Astrocyte of the spinal cord (primary cell): Measurements from ENCODE around the gene C14orf119.

ENCODE experiments used
- DNase-seq: peaks from one replicate; pipeline ENCODE4 v3.0.0; 2011; ENCODE audit warnings: low read depth, low spot score
- H3K4me3 ChIP-seq: 2 replicates; pipeline ENCODE4 v1.5.1; 2011; ENCODE audit warnings: low read depth, mild to moderate bottlenecking, low read length, moderate library complexity
- in situ Hi-C: cut with HindIII; loops from 2 replicates; pipeline ENCODE4 v1.10.0; 2017; ENCODE audit warnings: low sequenced_read_pairs
- TF ChIP-seq, protein P1 (sequence below): IDR thresholded peaks from 2 replicates; pipeline ENCODE4 v1.5.1; 2012; ENCODE audit warnings: low read depth, mild to moderate bottlenecking, low read length, inconsistent platforms

Gene C14orf119, protein sequence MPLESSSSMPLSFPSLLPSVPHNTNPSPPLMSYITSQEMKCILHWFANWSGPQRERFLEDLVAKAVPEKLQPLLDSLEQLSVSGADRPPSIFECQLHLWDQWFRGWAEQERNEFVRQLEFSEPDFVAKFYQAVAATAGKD

DNA sequence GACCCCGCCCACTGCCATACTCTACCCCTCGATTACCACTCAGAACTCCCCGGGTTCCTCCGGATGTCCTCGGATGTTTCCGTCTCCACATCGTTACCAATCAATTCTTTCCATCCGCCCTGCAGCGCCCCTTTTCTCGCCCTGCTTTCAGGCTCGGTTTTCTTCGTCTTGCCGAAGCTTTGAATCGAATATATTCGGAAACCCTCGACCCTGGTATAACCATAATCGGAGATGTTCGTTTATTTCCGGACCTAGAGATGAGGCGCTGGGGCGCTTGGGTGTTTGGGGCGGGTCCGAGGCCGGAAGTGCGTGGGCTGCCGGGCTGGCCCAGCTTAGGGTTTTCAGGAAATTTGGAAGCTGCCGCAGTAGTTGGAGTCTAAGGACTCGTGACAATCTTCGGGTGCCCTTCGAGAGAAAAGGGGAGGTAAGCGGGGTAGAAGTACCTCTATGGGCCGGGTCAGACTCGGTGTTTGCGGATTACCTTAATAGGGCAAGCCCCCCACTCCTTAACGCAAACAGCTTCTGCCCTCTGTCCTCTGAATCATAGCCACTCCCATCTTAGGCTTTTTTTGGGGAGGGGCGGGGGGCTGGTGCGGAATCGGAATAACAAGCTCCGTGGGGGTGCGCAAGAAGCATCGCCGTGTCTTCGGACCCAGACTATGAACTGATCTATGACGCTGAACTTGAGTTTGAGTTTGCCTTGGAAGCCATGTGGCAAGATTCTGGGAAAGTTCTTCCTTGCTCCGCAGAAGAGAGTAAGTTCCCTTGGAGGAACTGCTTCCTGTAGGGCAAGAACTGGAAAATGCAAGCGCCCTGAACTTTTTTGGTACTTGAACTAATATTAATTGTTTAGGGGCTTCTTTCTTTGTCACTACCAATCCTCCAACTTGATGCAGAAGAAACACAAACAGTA, at the start of gene C14orf119:
Gene C14orf119 (plus strand): TSS at position 310 of the 913 bp plus-strand sequence. CDS start 2,154 bp downstream, outside the sequence.
- in situ Hi-C loops = no loop called here
- TF ChIP-seq, protein P1, sequence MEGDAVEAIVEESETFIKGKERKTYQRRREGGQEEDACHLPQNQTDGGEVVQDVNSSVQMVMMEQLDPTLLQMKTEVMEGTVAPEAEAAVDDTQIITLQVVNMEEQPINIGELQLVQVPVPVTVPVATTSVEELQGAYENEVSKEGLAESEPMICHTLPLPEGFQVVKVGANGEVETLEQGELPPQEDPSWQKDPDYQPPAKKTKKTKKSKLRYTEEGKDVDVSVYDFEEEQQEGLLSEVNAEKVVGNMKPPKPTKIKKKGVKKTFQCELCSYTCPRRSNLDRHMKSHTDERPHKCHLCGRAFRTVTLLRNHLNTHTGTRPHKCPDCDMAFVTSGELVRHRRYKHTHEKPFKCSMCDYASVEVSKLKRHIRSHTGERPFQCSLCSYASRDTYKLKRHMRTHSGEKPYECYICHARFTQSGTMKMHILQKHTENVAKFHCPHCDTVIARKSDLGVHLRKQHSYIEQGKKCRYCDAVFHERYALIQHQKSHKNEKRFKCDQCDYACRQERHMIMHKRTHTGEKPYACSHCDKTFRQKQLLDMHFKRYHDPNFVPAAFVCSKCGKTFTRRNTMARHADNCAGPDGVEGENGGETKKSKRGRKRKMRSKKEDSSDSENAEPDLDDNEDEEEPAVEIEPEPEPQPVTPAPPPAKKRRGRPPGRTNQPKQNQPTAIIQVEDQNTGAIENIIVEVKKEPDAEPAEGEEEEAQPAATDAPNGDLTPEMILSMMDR = no peak
- DNase-seq = peak; percentile 100
- peak within 1 kb of the TSS; percentile 87 for H3K4me3 ChIP-seq

DNA sequence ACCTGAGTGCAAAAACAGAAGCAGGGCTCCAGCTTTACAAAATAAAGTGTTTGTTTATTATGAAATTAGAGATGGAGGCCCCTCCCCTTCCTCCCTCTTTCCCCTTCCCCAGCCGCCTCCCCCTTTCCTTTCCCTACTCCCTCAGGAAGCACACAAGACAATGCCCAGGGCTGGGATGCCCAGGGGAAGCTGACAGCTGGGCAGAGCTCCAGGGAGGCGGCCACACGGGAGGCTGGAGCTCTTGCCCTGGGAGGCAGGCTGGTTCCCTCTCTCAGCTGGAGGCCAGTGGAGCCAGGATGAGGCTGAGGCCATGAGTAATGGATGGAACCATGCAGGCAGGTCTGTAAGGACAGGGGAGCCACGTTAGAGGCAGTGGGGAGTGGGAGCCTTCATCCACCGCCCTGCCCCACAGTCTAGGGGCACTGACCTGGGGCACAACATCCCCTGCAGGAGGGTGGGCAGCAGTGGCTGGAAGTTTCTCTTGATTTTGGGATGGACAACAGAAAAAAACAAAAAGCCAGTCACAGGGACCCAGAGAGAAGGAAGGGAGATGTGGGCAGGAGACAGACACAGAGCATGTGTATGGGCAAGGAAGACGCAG, 48.2 kb upstream of the C14orf119 start:
- no peak overlapping the region for H3K4me3 ChIP-seq
- no peak for DNase-seq
- in situ Hi-C loops = no loop called here
- TF ChIP-seq, protein P1 = no peak

DNA sequence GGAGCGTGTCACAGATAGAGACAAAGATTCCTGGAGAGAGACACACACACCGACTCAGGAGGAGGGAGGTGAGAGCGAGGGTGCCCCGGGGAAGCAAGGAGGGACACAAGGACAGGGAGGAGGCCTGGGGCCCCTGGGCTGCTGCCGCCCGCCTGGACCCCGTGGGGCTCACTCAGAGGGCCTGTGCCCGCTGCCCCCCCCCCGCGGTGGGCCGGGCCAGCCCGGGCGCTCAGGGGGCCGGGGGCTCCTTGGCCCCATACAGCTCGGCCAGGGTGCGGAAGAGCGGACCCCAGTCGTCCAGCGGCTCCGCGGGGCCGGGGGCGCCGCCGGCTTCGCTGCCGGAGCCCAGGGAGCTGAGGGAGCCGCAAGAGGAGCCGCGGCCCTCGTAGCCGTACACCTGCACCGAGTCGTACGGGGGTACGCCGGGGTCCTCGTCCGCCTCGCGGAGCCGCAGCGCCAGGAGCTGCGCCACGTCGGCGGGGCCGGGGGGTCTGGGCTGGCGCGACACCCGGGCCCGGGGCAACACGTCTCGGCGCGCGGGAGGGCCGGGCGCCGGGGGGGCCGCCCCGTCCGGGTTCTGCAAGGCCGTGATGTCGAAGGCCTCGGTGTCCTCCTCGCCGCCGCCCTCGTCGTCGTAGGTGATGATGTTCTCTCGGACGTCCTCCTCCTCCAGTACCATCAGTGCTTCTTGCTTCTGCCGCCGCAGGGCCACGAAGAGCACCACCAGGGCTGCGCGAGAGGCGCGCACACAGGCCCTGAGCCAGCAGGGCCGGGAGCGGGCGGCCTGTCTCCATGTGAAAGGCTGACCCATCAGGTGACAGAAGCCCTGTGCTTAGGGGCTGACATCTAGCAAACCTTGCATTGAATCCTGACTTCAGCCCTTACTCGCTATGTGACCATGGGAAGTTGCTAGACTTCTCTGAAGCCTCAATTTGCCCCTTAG, 47.3 kb upstream of the C14orf119 start:
- in situ Hi-C loops = no loop called here
- TF ChIP-seq, protein P1 = no peak
- DNase-seq = no peak
- no peak overlapping the region for H3K4me3 ChIP-seq

DNA sequence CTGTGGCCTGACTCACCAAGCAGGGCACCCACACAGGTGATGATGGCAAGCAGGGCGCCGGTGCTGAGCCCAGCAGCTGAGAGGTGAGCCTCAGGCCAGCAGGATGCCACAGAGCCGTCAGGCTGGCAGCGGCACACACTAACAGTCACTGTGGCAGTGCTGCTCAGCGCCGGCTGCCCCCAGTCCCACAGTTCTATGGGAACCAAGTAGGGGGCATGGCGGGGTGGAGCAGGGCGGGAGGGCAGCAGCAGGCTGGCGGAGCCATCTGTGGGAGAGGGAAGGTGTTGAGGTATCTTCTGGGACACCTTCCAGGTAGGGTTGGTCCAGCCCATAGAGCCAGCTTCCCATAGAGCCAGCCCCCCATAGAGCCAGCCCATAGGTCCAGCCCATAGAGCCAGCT, 46.3 kb upstream of the C14orf119 start:
- no peak overlapping the region for H3K4me3 ChIP-seq
- no peak for DNase-seq
- in situ Hi-C loops = no loop called here
- TF ChIP-seq, protein P1 = no peak

DNA sequence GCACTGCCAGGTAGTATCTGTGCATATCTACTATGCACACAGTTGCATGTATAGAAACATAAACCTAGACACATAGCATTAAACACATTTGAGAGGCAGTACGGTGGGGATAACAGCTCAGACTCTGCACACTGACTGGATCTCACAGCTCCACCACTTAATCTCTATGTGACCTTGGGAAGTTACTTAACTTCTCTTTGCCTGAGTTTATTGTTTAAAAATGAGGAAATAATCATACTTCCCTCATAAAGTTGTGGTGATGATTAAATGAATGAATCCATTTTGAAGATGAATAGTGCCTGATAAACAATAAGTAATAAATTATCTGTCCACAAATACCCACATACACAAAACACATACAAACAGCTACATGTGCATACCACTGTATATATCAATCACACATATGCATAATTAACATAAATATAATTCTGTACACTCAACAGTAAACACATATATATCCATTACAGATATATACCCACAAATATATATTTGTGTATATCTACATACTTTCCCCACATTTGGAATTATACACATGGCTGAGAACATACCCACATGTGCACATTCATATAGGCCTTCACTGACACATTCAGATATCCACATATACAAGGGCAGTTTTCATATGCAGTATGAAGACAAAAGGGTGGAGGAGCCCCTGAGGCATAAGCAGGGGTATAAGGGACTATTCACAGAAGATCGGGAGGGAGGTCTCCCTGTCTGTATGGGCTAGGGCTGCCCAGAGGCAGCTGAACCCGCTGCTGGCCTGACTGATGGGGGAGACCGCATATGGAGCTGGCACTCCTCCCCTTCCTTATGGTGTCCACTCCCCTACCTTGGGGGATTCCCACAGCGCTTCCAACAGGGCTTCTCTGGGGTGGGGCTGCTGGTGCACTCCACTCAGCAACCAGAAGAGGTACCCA, 43.9 kb upstream of the C14orf119 start:
- no peak overlapping the region for H3K4me3 ChIP-seq
- TF ChIP-seq, protein P1 = no peak
- DNase-seq = no peak
- in situ Hi-C loops = no loop called here
